ENCODE data around the gene RHOD.

RHOD gene, protein sequence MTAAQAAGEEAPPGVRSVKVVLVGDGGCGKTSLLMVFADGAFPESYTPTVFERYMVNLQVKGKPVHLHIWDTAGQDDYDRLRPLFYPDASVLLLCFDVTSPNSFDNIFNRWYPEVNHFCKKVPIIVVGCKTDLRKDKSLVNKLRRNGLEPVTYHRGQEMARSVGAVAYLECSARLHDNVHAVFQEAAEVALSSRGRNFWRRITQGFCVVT

DNA sequence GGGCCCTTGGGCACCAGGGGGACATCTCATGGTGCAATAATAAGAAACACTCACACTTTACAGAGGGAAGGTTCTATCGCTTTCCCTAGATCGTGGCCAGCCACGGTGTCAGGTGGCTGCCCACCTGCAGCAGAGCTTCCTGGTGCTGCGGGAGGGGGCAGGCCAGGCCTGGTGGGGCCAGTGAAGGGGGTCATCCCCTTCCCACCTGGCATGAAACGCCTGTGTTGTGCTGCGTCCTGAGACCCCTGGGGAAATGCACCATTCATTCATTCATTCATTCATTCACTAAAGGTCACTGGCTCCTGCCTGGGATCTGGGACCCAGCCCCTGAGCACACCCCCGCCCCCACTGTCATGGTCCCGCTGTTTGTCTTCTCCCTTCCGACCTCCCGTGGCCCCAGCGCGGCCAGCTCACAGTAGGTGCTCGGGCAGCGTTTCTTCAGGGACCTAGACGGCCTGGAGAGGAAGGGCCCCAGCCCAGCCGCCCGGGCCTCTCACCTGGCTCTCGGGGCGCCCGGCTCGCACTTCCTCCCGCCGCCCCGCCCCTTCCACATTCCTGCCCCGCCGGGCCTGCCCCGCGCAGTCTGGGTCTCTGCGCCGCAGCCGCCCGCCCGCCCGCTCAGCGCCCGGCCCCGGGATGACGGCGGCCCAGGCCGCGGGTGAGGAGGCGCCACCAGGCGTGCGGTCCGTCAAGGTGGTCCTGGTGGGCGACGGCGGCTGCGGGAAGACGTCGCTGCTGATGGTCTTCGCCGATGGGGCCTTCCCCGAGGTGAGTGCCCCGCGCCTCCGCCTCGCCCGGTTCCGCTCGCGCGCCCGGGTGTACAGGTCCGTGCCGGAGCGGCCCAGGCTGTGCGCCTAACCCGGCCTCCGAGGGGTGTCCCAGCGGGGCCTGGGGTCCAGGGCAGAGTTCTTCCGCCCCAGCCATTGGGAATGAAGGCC, at the start of gene RHOD:
TSS of gene RHOD (plus strand) at position 581 of the 938 bp plus-strand sequence. CDS start at position 637, 56 bp downstream.
- DNase-seq: no peak

DNA sequence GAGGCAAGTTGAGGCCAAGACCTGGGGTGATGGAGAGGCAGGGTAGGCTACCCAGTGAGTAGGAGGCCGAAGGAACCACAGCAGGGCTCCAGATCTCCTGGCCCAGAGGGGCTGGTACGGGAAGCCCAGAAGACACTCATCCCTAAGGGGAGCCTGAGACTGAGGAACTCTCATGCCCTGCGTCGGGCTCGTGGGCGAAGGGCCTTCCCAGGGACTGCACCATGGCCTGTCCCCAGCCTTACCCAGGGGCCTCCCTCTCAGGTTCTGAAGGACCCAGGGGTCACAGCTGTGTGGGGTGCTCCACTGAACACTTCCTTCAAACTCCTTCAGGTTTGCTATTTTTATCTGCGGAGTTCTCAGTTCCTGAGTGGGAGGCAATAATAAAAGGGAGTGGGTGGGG, 49.5 kb upstream of the RHOD start:
- DNase-seq: no peak

DNA sequence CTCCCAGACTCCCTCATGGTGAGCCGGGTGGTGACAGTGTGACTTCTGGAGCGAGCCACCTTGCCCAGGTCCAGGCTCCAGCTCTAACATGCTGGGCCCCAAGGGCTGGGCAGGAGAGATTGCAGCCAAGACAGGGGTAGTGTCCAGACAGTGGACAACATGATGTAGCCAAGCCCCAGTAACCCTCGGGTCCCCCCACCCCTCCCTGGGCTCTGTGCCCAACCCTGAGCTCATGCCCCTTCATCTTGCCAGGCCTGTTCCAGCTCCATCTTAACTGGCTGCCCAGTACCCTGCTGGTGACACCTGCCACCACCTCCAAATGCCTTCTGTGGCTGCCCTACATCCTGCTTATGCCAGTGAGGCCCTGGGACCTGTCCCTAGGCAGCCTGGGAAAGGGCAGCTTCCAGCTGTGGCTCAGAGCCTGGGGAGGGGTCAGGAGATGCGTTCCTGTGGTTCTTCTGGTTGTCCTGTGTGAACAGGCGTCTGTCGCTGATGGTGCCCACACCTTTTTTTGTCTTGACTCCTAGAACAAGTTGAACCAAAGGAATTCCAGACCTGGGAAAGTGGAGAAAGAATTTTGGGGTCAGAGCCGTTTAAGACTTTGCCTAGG, 46.2 kb upstream of the RHOD start:
- DNase-seq: no peak

DNA sequence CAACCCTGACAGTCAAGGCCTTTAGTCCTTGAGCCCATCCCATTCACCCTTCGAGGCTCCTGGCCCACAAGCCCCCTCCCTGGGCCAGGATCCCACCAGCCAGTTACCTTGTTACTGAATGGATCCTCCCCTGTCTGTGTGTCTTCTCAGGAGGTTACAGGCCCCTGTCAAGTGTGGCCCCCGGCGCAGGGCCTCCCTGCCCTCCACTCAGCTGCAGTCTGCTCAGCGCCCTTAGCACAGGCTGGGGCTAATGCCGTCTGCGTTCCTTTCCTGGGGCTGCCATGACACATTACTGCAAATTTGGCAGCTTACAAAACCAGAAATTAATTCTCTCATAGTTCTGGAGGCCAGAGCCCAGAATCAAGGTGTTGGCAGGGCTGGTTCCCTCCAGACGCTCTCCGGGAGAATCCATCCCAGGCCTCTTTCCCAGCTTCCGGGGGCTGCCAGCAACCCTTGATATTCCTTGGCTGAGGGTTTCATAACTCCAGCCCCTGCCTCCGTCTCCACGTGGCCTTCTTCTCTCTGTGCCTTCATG, 43.1 kb upstream of the RHOD start:
- DNase-seq: no peak

DNA sequence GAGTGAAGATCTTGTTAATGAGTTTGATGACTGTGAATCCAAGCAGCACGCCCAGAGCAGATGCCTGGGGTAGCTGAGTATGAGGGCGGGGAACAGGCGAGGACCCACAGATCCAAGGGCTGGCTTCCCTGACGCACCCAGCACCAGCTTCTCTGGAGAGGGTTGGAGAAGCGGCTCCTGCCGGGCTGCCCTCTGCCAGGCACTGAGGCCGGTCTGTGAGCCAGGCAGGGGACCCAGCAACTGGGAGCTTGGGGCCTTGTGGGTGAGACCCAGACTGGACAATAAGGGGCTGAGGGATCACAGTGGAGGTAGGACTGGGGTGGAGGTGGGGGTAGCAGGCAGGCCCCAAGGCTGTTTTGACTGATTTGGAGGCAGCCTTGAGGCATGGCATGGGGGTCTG, 42.3 kb upstream of the RHOD start:
- DNase-seq: no peak

DNA sequence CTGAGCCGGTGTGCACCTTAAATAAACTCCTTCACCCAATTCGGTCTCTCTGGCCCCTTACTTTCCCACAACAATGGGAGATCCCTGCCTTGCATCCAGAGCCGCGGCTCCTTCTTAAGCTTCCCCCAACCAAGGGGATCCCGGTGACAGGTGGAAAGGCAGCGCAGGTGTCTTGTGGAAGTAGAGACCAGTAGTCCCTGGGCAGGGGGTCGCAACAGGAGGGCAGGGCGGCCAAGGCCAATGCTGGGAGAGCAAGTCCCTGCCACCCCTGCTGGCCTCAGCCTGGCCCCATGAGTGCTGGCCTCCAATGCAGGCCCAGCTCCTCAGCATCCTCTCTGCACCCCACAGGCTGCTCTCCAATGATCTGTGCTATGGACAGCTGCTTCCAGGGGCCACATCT, 41.6 kb upstream of the RHOD start:
- DNase-seq: no peak

DNA sequence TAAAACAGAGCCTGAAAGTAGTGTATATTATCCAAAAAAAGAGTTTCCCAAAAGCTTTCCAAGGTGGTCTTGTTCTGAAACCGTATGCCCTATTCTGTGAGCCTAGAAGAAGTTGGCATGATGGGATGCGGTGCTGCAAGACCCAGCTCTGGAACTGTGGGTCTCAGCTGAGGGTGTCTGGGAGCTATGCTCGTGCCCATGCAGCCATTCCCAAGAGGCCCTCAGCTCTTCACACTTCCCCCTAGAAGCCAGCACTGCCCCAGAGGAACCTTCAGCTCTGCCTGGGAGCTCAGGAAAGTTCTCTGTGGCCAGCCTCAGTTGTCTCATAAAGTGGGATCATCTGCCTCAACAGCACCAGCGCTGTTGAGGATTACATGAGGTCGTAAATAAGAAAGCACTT, 40.1 kb upstream of the RHOD start:
- no peak for DNase-seq

DNA sequence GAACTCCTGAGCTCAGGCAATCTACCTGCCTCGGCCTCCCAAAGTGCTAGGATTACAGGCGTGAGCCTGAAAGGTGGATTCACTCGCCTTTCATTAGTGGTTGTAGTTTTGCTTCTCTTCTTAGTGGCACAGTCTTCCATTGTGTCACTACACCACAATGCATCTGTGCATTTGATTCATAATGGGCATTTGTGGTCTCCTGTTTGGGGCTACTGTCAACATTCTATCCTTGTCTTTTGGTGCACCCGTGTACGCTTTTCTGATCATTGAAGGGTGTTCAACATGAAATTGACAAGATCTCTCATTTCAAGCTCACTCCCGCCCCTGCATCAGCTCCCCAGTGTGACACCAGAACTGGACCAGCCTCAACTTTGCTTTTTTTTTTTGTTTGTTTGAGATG, 35.7 kb upstream of the RHOD start:
- DNase-seq: no peak

DNA sequence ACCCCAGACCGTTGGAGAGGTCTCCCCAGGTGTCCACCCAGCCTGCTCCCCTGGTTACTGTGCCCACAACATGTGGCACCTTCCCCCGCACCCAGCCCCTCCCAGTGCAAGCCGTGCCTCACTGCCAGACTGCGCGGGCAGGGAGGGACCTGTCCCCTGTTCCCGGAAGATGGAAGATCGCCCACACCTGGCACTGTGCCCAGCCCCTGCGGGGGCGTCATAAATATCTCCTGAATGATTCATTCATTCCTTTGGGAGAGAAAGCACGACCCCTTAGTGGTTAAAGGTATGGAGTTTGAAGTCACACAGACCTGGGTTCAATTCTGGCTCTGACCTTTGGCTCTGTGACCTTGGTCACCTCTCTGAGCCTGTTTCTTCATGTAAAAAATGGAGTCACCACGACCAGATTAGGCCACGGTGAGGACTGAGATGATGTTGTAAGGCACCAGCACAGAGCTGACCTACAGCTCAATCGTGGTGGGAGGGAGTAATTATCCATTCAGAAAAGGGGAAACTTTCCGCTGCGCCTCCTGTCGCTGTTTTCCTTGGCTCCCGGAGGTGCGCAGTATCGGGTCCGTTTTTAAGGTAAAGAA, 34.2 kb upstream of the RHOD start:
- no peak for DNase-seq

DNA sequence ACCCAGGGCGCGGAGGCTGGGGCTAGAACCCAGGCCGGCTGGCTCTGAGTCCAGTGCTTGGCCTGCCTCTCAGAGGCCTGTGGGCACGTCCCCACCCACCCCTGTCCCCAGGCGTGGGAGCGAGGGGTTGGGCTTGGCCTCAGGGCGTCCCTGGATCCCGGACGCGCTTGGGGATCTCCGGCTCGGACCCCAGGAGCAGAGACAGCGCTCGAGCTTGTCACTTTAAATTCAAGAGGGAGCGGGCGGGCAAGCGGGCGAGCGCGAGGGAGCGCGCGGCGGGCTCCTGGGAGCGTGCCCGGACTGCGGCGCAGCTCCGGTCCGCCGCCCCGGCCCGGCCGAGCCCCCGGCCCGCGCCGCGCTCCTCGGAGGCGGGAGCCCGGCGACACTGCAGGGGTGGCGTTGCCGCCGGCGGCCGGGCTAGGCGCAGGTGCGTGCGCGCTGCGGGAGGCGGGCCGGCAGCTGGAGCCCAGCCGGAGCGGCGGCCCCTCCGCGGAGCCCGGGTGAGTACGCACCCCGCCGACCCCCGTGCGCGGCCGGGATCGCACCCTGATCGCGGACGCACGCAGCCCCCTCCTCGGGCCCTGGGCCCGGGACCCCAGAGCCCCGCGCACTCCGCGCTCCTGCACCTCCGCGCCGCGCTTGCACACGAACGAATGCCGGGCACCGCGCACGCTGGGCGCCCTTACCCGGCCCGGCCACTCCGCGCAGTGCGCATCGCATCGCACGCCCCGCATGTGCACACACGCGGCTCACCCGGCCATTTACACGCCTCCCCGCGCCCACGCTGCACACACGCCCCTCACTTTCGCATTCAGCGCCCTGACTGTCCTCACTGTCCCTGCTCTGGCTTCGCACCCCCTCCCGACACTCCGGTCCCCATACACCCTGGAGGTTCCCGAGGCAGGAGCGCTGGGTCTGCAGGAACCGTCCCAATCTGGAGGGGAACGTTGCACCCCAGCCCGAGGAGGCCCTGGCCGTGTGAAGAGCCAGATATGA, 33.4 kb upstream of the RHOD start, which contains the start of gene SYT12:
TSS of gene SYT12 (plus strand) at position 174 of the 996 bp plus-strand sequence. CDS start 7,011 bp downstream, outside the sequence.
- DNase-seq: no peak

DNA sequence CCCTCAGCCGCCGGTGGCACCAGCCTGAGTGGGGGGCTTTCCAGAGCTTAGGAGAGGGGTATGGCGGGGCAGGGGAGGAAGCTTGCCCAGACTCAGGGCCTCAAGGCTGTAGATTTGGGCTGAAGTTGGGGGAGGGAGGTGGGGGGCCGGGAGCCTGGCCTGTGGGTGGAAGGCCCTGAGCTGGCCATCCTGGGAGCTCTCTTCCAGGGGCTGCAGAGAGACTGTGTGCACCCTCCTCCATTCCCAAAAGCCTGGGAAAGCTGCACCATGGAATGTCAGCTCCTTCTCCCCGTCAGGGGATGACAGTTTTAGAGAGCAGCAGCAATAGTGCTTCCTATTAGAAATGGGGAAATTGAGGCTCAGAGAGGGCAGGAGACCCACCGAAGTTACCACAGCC, 32.7 kb upstream of the RHOD start:
- no peak for DNase-seq

DNA sequence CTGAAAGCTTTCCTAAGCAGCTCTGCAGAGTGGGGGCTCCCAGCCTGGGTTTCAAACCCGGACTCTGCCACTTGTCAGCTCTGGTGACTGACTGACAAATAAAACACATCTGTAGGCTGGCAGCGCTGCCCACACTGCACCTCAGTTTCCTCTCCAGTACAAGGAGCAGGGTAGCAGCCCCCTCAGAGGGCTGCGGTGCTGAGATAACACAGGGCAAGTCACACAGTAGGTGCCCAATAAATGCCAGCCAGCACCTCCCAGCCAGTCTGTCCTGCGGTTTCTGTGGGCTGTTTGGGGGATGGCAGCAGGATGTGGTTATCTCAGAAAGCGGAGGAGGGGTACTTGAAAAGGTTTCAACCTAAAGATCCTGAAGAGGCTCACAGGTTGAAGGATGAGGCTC, 32.2 kb upstream of the RHOD start:
- DNase-seq: no peak

DNA sequence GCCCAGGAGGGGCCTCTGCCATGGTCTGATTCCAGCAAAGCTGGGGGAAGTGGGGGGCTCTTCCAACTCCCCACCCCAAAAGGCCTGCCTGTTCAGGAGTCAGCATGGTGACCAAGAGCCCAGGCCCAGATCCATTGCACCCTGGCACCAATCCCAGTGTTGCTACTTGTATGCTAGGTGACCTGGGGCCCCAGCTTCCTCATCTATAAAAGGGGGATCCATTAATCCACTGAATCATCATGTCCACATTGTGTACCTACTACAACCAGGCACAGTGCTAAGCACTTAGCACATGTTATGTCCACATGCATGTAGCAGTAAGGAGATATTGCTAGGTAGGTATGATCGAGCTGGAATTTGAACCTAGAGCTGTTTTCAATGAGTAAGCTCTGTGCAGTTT, 31.7 kb upstream of the RHOD start:
- no peak for DNase-seq

DNA sequence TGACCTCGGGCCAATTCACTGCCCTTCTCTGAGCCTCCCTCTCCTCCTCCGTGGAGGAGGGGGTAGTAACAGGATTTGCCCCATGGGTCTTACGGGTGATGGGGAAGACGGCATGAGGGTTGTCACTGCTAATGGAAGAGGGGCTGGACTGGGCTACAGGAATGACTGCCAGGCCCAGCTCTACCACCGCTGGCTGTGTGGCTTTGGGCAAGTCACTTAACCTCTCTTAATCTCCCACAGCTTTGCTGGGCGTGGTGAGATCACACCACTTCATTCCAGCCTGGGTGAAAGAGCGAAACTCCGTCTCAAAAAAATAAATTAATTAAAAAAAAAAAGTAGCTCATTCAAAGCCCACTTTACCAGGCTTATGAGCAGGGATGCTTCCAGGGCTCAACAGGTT, 30.9 kb upstream of the RHOD start:
- no peak for DNase-seq

DNA sequence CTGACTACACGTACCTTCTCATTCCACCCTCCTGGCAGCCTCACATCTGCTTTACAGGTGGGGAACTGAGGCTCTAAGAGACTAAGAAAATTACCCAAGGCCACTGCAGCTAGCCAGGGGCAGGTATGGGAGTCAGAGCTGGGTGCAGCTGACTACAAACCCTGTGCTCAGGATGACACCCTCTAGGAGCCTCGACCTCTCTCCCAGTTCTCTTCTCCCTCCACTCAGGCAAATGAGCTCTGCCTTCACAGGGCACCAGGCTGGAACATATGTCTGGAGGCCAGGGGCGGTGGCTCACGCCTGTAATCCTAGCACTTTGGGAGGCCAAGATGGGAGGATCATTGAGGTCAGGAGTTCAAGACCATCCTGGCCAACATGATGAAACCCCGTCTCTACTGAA, 29.7 kb upstream of the RHOD start:
- no peak for DNase-seq

DNA sequence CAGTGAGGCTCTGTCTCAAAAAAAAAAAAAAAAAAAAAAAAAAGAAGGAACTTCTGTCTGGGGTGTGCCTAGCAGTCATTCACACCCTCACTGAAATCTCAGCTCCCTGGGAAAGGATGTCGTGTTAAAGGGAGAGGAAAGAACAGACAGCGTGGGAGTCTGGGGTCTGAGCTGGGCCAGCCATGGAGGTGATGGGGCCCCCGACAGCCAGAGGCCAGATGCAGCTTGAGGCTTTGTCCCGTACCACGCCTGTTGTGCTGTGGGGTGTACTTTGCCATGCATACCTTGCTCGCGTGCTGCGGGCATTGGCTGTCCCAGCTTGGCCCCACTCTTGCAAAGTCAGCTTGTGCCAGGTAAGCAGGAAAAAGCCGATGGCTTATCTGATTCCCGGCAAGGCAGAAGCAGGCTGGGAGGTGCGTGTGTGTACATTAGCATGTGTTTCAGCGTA, 29.1 kb upstream of the RHOD start:
- no peak for DNase-seq

DNA sequence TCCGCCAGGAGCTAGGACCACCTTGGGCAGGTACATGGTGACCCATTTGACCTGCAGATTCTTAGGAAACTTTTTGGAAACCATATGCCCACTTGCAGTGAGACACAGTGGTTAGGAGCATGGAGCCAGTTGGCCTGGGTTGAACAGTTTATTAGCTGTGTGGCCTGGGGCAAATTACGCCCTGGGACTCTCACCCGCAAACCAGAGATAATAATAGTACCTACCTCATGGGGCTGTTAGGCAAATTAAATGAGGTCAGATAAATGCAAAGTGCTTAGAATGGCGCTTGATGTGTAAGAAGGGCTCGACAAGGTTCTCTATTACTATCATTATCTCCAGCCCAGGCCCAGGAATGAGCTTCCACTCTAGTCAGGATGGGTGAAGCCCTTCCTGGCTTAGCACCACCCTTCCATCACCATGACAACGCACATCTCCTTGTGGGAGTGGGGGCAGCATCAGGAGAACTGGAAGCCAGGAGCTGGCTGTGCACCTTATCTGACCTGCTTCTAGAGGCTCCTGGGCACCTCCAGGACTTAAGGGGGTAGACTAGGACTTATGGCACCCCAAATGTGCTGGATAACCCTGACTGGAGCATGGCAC, 28.6 kb upstream of the RHOD start:
- no peak for DNase-seq

DNA sequence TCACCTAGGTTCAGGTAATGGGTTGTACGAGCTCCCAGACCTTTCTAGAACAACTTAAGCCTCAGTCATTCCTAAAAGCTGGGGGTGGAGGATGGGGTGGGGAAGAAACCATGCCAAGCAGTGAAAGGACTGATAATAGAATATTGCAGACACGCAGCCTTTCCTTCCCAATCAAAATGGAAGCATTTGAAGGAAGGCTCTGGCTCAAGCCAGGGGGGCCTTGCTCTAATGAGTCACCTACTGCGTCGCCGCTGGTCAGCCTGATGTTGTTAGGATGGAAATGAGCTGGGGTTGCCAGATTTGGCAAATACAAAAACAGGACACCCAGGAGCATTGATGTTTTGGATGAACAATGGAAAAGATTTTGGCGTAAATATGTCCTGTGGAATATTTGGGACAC, 27.5 kb upstream of the RHOD start:
- no peak for DNase-seq

DNA sequence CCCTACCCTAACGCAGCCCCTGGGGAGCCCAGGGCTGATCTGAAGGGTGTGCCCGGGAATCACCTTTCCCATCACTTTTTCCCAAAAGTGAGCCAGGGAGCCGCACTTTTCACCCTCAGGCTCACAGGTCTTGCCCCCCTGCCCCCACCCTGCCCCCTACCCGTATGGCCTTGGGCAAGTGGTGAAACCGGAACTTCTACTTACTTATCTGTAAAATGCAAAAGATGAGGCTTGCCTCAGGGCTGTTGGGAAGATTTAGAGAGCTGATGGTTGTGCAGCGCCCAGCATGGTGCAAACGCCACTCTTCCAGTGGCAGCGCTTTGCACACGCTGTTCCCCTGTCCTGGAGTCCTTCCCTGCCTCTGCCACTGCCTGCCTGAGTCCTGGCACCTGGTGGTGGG, 25.7 kb upstream of the RHOD start:
- no peak for DNase-seq

DNA sequence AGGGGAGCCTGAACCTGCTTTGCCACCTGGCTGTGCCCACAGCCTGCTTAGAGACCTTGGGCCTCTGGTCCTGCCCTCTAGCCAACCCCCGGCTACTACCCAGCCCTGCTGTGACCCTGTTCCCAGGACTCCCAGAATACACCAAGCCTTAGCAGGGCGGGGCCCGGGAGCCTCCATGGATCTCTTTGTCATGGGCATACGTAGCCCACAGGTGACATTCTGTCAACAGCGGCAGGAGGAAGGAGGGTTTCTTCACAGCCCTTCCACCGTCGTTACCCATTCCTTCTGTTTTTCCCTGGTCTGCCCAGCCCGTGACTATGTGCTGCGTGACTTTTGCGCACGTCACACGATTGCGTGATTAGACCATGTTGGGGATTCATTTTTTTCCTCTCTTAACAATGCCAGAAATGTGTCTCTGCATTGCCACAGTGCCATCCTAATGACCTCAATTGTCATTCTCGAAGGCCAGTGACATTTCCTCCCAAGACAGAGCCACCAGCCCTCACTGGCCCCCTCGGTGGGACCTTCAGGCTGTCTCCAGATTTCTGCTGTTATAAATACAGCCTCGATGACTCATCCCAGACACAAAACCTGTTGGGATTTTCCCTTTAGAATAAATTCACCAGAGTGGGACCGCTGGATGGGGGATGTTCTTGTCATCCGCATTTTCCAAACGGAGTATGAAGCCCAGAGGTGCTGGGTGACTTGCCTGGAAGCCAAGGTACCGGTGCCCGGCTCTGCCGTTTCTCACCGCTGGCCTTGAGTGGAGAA, 24.7 kb upstream of the RHOD start:
- DNase-seq: no peak
